Kidney epithelial cell (primary cell): Measurements from ENCODE around the gene PRR4. TPM values are rescaled to one million over a fixed set of nuclear protein-coding genes. Genes with fewer than 3 reads are reported as not detected.

ENCODE experiments used
- DNase-seq: peaks from one replicate; pipeline ENCODE4 v3.0.0-alpha.2; 2010; ENCODE audit warnings: low read depth
- H3K27me3 ChIP-seq: 2 replicates; pipeline ENCODE4 v1.6.0; 2011; ENCODE audit warnings: low read length; ENCODE audit not compliant: control insufficient read depth, insufficient read depth
- H3K36me3 ChIP-seq: 2 replicates; pipeline ENCODE4 v1.5.1; 2011; ENCODE audit warnings: low read length; ENCODE audit not compliant: control insufficient read depth, insufficient read depth
- H3K4me3 ChIP-seq: 2 replicates; pipeline ENCODE4 v1.5.1; 2011; ENCODE audit warnings: low read depth, mild to moderate bottlenecking, control low read depth, low read length
- total RNA-seq: library from RNA; depleted of rRNA; stranded (reverse); fragments of >200 nt; gene quantifications from 2 replicates; pipeline ENCODE4 v1.2.3, GENCODE V29; 2015
- TF ChIP-seq, protein P1 (sequence below): IDR thresholded peaks from 2 replicates; pipeline ENCODE4 v1.5.1; 2011; ENCODE audit warnings: mild to moderate bottlenecking, moderate library complexity, low read length, control low read depth, inconsistent platforms; ENCODE audit not compliant: insufficient read depth, poor library complexity, severe bottlenecking

Gene PRR4
- total RNA-seq, 1 donor from 2014 or later, result 0.38 TPM

DNA sequence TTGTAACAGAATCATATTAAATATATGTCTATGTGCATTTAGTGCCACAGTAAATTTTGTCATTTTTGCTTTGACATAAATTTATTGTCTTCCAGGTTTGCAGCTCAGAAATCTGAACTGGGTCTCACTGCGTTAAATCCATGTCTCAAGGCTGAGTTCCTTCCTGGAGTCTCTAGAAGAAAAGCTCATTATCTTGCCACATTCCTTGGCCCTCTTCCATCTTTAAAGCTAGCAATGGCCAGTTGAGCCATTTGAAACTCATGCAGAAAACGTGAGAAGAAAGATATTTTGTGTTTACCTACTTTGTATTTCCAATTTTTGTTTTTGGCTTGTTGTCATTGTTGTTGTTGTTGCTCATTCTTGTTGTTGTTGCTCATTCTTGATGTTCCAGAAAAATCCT, 24.1 kb upstream of the PRR4 start:
- Histone ChIP-seq H3K36me3 (no peaks in the 10 kb centered on the region), H3K4me3 (no peak overlapping the region), H3K27me3 (no peaks in the 10 kb centered on the region)
- TF ChIP-seq, protein P1, sequence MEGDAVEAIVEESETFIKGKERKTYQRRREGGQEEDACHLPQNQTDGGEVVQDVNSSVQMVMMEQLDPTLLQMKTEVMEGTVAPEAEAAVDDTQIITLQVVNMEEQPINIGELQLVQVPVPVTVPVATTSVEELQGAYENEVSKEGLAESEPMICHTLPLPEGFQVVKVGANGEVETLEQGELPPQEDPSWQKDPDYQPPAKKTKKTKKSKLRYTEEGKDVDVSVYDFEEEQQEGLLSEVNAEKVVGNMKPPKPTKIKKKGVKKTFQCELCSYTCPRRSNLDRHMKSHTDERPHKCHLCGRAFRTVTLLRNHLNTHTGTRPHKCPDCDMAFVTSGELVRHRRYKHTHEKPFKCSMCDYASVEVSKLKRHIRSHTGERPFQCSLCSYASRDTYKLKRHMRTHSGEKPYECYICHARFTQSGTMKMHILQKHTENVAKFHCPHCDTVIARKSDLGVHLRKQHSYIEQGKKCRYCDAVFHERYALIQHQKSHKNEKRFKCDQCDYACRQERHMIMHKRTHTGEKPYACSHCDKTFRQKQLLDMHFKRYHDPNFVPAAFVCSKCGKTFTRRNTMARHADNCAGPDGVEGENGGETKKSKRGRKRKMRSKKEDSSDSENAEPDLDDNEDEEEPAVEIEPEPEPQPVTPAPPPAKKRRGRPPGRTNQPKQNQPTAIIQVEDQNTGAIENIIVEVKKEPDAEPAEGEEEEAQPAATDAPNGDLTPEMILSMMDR, result no peak
- DNase-seq, result no peak

DNA sequence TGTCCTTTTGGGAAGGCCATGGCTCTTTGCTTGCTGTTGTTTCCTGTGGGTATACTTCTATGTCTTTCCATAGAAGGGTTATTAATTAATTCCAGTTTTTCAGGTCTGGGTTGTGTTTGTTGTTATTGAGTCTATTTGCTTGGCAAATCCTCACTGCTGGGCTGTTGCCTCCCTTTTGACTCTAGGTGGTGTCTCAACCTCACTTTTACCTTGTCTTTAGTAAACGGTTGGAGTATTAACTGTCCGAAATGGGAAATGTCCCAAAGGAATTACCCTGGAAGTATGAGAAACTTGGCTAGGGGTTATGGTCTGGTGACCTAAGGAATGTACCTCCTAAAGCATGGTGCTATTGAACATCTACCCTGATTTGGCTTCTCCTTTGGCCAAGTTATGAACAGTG, 18.1 kb upstream of the PRR4 start:
- TF ChIP-seq, protein P1, result peak; percentile 26
- H3K36me3 ChIP-seq, result no peaks in the 10 kb centered on the region
- DNase-seq, result peak; percentile 4
- H3K4me3 ChIP-seq, result no peak overlapping the region
- H3K27me3 ChIP-seq, result no peaks in the 10 kb centered on the region

DNA sequence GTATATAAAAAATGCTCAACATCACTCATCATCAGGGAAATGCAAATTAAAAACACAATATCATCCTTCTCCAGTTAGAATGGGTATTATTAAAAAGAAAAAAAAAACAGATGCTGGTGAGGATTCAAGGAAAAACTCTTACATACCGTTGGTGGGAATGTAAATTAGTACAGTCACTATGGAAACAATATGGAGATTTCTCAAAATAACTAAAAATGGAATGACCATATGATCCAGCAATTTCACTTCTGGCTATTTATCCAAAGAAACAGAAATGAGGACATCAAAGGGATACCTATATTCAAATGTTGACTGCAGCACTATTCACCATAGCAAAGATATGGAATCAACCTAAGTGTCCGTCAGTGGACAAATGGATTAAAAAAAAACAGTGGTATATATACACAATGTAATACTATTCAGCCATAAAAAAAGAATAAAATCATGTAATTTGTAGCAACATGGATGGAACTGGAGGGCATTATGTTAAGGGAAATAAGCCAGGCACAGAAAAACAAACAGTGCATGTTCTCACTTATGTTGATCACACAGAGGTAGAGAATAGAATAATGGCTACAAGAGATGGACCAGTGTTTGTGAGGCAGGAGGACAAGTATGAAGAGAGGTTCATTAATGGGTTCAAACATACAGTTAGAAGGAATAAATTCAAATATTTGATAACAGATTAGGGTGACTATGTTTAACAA, 14.4 kb upstream of the PRR4 start:
- TF ChIP-seq, protein P1, result no peak
- DNase-seq, result no peak
- Histone ChIP-seq H3K36me3 (no peaks in the 10 kb centered on the region), H3K4me3 (no peak overlapping the region), H3K27me3 (no peaks in the 10 kb centered on the region)

DNA sequence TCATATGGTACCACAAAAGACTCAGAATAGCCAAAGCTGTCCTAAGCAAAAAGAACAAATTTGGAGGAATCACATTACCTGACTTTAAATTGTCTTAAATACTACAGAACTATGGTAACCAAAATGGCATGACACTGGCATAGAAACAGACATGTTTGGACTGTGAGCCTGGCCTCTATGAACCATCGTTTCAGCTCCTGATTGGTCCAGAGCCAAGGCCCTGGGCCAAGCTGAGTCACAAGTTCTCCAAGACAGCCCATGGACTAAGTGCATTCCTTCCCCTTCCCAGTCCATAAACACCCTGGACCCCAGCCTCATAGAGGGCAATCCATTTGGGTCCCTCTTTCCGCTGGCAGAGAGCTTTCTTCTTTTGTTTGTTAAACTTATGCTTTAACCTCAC, 12.1 kb upstream of the PRR4 start:
- TF ChIP-seq, protein P1, result no peak
- DNase-seq, result no peak
- no peaks in the 10 kb centered on the region for H3K36me3 ChIP-seq
- no peaks in the 10 kb centered on the region for H3K27me3 ChIP-seq
- H3K4me3 ChIP-seq, result no peak overlapping the region

GRCh38 chr12:10855807-10856206, 6.5 kb upstream of the PRR4 start:
- TF ChIP-seq, protein P1, result no peak
- no peak overlapping the region for H3K4me3 ChIP-seq
- H3K27me3 ChIP-seq, result no peaks in the 10 kb centered on the region
- H3K36me3 ChIP-seq, result no peaks in the 10 kb centered on the region
- DNase-seq, result no peak

- no peak for DNase-seq
- Histone ChIP-seq H3K27me3 (no peaks in the 10 kb centered on the region), H3K36me3 (no peaks in the 10 kb centered on the region), H3K4me3 (no peak overlapping the region)
- TF ChIP-seq, protein P1, result no peak
These were observed 4.5 kb upstream of the PRR4 start for GRCh38 chr12:10853776-10854175.
